Astrocyte of the hippocampus (primary cell): ENCODE measurements around the gene INSC.
A peak's percentile ranks its signal among the peaks of the same experiment; 100 is the strongest.
"Not testable (repeated sequence)": the region's sequence is repeated elsewhere in the genome, so short reads cannot be mapped to it uniquely, and the experiment has no call there.

Experiments used
- DNase-seq: peaks from one replicate; pipeline ENCODE4 v3.0.0; 2011; ENCODE audit warnings: low read depth, low spot score

Gene INSC, protein sequence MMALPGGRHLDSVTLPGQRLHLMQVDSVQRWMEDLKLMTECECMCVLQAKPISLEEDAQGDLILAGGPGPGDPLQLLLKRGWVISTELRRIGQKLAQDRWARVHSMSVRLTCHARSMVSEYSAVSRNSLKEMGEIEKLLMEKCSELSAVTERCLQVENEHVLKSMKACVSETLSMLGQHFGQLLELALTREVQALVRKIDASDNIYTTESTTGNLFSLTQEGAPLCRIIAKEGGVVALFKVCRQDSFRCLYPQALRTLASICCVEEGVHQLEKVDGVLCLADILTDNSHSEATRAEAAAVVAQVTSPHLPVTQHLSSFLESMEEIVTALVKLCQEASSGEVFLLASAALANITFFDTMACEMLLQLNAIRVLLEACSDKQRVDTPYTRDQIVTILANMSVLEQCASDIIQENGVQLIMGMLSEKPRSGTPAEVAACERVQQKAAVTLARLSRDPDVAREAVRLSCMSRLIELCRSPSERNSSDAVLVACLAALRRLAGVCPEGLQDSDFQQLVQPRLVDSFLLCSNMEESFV

DNA sequence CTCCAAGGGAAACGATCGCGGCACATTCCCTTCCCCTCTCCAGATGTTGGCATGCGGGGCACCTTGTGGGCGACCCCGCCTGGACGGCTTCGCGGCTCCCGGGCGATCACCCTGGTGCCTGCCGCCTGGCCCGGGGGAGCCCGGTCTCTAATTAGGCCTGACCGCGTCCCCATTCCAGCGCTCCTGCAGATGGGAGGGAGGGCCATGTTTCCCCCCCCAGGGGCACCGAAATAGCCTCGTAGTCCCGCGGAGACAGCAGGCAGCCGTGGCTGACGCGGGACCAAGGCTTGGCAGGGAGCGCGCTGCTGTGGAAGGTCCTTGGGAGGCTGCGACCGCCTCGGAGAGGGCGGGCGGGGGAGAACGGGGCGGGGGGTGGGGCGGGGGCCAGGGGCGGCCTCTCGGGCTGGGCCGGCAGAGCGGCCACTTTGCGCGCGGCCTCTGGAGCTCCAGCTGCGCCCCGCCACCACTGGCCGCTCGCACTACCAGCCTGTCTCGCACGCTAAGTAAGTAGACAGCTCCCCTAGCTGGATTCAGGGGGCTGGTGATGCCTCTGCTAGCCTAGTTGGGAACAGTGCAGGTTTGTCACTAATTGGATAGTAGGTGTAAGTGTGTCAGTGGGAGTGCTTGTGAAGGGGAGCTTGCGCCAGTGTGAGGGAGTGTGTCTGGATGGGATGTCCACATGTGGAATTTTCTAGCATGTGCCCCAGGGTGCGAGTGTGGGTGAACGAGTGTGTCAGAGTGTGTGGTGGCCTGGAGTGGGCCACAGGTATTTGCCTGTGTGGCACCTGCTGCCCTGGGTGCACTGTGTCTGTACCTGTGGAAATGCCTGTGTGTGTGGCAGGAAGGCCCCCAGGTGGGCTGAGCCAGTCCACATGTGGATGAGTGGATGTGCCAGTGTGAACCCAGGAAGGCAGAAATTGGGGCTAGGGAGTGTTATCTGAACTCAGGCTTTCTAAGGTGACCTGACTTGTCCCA is at the start of gene INSC:
Gene INSC, plus strand, starts transcription at position 423 of the 975 bp plus-strand sequence. CDS start 34,252 bp downstream, outside the sequence.
- DNase-seq, result peak; percentile 46

DNA sequence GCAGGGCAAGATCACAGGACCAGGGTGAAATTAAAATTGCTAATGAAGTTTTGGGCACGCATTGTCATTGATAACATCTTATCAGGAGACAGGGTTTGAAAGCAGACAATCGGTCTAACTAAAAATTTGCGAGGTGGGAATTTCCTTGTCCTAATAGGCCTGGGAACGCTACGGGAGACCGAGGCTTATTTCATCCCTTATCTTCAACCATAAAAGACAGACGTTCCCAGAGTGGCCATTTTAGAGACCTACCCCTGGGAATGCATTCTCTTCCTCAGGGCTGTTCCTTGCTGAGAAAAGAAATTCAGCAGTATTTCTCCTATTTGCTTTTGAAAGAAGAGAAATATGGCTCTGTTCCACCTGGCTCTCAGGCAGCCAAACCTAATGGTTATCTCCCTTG is 45.0 kb upstream of the INSC start:
- not testable (repeated sequence) for DNase-seq

DNA sequence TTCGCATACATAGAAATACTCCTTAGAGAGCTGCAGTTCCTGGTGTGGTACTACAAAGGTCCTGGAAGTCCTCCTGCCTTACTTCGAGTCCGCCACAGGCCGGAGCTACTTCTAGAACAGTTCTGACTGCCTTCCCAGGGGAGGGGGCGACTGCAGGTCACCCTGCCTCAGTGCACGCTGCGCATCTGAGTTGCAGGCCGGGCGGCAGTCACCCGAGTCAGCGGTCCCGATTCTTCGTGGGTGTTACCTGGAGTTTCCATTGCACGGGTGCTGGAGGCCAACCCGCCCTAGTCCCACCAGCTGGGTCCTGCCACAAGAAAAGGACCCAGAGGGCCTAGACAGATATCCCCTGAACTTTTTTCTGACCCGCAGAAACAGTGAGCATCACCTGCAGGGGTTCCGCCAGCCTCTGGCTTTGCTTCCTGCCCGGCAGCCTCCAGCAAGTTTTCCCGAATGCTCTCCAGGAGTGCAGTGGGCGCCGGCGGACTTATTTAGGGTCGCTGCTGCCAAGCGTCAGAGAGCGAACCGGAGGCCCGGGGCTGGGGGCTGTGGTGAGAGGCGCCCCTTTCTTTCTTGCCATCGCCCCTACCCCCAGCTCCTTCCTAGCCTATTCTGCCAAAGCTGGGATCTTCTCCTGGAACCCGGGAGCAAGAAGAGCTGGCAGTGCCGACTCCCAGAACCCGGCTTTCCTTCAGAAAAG is 43.0 kb upstream of the INSC start:
- DNase-seq, result no peak

DNA sequence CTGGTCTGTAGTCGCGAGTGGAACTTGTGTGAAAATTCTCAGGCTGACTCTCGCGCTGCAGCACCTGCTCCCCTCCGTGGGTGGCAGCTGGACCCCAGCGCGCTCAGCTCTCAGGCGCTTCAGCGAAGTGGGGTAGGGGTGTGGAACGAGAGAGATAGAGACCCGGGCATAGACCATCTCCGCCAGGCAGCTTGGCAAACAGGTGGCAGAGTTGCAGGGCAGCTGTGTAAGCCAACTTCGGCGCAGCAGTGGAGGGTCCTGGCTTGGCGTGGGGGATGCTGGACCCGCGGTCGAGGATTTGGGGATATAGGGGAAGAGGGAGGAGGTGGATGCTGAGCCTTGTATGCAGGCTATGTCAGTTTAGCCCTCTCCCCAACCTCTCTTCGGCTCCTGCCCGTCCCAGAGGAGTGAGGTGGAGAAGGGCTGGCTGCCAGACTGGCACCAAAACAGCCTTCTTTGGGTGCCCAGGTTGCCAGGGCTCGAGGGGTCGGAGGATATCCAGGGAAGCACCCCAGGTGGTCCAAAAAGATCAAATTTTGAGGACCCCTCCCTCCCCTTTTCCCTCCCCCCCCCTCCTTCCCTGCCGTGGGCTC is 42.1 kb upstream of the INSC start:
- no peak for DNase-seq

DNA sequence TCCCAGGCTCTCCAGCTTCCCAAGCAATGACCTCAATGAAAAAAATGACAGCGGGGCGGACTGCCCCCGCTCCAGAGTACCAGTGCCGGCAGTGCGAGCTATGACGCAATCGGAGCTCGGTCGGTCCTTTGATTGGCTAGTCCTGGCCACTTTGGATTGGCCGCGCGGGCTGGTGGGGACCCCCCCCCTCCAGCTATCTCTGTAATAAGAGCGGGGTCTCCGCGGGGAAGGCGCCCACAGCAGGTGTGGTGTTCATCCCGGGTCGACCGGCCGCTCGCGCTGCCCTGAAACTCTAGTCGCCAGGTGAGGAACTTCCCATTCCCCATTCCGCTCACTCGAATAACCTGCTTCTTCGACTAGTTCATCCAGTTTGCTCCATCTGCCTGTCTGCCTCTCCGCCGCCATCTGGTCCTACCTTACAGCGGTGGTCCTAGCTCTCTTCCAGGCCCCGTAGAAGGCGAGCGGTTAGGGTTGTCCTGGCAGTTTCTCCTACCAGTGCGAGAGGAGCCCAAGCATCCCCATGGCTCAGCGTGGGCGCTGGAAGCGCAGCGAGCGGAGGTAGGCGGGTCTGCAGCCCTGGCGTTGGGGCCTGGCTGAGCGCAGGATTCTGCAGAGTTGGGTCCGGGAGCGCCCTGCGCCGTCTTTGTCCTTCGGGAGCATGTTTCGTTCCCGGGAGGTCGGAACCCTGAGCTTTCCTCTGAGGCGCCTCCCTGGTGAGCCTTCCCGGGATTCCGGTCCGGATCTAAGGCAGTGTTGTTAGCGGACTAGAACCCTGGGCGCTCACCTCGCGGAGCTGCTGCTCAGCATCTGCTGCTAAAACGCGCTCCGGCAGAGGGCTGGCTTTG is 41.1 kb upstream of the INSC start, which contains the start of gene CALCB:
Gene CALCB, plus strand, starts transcription at position 233 of the 845 bp plus-strand sequence. CDS start 1,126 bp downstream, outside the sequence.
- DNase-seq, result peak; percentile 52

DNA sequence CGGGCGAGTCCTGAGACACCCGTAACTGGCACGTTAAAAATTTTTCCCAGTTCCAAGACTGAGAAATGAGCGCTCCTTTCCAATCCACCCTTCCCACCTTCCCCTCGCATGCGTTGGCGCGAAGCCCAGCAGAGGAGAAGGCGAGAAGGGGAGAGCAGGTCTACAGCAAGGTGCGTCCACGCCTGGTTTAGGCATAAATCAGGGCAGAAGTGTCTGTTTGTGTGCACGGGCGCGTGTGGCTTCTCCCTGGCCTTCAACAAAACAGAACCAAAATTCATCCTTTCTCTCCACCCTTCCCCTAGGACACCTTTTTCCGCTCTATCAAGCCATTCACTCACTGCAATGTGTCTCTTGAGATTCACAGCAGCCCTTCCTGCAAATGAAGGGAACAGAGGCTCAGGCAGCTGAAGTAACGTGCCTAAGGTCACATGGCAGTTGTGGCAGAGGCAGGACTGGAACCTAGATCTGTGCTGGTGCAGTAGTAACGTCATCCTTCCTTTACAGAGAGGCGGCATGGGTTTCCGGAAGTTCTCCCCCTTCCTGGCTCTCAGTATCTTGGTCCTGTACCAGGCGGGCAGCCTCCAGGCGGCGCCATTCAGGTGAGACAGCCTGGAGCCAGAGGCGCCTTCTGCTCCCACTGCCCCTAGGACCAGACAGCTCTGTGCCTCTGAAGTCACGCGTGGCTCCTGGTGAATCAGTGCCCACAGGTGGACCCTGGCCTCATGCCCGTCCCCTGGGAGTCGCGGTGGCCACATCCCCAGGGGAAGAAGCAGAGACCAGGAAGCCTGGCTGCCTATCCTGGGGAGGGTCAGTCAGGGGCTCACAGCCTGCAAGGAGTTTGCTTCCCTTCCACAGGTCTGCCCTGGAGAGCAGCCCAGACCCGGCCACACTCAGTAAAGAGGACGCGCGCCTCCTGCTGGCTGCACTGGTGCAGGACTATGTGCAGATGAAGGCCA is 40.2 kb upstream of the INSC start:
- peak; percentile 90 for DNase-seq

DNA sequence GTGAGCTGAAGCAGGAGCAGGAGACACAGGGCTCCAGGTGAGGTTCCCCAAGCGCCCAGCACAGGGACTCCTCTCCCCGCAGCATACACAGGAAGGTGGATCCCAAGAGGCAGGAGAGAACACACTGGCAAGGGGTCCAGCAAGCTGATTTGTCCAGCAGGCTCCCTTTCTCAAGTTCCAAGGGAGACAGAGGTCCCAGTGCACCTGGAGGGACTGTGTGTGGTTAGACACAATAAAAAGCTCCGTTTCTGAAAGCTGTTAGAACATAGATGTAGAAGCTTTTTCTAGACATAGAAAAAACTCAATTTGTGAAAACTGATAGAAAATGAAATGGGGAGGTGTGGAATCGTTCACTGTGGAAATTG is 39.6 kb upstream of the INSC start:
- no peak for DNase-seq

DNA sequence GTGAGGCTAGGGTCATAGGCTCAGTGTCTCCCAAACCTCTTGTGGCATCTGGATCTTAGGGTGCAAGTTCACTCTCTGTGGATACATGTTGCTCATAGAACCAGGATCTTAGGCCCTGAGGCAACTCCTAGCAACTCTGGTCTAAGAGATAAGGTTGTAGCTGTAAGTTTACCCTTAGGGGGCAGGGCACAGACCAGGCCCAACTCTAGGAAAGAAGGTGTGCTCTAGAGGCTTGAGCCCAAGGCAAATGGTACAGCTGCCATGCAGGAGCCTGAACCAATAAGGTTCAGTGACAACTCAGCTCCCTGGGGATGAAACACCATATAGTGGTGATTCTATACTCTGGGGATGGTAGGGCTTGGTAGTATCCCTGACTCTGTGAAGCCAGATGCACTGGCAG is 23.5 kb upstream of the INSC start:
- DNase-seq, result no peak

DNA sequence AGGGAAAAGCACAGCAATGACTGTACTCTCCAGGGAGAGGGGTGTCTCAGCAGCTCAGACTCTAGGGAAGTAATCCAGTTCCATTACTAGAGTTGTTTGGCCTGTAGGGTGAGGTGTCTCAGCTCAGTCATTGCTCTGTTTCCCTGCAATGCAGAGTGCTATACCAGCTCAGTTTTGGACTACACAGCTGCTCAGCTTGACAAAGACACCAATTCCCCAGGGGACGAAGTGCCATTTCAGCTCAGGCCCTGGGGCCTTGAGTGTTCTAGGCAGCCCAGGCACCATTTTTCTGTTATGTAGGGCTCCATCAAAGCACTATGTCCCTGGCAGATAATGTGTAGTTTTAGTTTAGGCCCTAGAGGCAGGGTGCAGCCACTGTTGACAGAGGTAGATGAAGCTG is 23.1 kb upstream of the INSC start:
- no peak for DNase-seq

DNA sequence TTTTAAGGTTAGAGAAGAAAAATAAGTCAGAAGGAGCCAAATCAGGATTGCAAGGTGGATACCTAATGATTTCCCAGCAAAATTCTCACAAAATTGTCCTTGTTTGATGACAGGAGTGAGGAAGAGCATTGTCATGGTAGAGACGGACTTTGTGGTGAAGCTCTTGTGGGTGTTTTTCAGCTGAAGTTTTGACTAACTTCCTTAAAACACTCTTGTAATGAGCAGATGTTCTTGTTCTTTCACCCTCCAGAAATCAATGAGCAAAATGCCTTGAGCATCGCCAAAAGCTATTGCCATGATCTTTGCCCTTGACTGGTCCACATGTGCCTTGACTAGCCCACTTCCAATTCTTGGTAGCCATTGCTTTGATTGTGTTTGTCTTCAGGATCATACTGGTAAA is 21.3 kb upstream of the INSC start:
- no peak for DNase-seq

DNA sequence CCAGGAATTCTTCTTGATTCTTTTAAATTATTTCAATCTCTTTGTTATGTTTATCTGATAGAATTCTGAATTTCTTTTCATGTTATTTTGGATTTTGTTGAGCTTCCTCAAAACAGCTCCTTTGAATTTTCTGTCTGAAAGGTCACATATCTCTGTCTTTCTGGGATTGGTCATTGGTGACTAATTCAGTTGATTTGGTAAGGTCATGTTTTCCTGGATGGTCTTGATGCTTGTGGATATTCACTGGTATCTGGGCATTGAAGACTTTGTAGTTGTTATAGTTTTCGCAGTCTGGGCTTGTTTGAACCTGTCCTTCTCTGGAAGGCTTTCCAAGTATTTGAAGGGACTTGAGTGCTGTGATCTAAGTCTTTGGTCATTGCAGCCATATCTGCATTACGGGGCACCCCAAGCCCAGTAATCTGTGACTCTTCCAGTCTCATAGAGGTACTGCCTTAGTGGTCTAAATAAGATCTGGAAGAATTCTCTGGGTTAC is 18.9 kb upstream of the INSC start:
- no peak for DNase-seq

DNA sequence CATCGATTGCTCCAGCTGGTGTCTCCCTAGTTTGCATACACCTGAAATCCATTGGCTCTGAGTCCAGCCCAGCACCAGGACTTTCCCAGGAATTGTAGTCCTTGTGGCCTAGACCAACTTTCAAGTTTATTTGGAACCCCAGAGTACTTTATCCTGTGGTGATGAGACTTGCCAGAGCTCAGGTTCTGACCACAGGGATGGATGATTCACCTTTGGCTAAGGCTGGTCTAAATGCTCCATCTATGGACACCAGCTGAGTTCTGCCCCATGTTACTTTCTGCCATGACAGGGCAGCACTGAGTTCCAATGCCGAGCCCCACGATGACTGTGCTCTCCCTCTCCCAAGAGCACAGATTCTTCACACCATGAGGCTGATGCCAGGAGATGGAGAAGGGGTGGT is 17.3 kb upstream of the INSC start:
- DNase-seq, result no peak

DNA sequence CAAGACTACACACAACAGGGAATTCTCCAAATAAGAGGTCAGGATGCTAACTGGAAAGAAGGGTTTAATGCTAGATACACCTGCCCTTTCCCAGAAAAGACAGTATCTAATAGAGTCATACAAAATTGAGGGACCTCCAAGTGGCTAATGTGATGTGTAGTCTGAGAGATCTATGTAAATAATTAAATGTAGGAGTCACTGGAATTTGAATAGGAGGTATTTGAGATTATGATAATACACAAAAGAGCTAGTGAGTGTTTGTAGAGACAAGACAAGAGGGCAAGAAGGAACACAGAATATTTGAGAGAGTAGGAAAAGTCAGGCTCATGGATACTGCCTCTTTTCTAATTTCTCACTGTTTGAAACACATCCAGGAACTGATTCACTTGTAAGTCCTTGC is 15.5 kb upstream of the INSC start:
- no peak for DNase-seq

DNA sequence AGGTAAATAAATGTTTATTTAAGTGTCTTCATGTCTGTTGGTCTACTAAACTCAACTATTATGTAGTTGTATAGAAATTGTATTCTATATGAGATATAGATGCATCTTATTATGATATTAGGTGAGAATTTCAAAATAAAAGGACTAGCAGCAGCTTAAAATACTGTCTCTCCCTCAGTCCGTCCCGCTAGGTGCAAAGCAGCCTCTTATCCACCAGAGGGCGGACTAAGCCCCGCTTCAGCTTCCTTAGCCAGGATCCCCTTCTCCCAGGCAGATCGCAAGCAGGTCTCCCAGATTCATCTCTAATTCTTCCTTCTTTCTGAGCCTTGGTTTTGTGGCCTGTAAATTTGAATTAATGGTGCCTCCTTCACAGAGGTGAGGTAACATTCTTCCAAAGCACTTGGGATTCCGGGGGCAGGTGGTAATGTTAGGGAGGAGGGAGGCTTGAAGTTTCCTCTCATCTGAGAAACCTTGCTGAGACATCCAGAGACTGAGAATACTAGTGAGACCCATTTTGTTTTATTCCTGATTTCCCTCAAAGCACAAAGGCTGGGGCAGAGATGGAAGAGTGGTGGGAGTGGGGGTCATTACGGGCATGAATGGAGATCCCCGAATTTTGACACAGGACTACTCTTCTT is 13.5 kb upstream of the INSC start:
- peak; percentile 86 for DNase-seq

DNA sequence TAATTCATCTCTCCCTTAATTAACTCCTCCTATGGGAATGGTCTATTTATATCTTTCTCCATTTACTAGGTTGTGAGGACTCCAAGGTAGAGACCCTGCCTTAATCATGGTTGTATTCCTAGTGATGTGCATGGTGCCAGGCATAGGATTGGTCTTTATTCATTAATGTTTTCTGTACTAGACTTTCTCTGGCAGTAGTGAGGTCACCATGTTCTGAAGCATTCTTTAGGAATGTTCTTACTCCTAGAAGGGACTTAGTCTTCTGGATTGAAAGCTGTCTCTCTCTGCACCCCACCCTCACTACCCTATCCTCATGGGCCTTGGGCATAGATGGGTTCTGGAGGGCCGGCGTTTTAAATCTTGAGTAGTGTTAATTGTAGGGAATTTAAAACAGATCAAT is 10.6 kb upstream of the INSC start:
- no peak for DNase-seq

DNA sequence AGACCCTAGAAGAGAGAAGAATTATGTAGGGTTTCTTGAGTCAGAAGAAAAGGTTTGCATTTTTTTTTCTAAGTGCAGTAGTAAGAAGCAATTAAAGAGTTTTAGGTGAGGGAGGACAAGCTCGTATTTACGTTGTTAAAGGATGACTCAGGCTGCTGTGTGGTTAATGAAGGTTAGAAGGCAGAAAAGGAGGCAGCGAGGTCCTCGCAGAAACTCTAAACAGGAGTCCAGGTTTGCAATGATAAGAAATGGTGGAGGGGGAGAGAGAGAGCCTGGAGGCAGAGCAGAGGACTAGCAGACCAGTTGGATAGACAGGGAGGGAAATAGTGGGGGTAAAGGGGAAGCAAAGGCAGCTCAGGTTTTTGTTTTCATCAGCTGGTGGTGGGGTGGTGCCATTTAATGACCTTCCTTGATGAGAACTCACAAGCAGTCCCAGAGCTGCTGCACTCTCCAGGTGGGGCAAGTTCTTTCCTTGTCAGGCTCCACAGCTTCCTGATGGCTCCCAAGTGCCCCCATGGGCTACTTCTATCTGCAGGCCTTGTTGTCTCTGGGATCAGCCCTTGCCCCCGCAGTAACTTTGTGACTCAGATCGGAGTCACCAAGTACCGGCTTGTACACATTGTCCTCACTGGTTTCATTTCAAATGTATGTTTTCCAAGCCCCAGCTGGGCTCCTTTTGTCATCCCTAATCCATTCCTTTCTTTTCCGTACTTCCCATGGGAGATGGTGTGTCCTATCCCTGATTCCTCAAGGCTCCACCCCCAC is 8.3 kb upstream of the INSC start:
- DNase-seq, result peak; percentile 67

DNA sequence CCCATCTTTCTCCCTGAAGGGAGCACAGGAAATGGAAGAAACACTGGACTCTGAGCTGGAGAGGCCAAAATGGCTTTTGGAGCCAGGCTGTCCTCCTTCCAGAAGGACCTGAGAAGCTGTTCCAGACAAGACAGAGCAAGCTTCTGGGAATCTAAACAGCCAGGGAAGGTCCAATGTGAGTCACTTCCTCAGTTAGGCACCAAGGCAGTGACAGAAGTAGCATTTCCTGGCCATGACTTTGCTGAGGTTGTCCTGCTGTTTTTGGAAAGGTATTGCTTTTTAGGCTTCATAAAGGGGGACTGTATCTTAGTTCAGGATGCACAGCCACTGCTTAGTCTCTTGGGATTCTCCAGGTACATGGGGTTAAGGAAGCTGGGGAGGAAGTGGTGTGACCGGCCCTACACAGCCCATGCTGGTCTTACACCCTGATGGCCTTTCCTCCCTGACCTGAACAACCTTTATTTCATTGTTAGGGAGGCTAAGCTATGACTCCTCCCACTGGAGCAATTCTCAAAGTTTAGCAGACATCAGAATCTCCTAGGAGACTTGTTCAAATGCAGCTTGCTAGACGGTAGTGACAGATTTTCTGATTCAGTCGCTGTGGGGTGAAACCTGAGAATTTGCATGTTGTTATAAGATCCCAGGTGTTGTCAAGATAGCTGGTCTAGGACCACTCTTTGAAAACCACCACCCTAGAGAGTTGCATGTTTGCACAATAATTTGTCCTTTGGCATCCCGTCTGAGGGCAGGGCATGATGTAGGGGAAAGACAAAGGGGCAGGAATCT is 6.8 kb upstream of the INSC start:
- no peak for DNase-seq
